SU-DHL-6 (cell line): ENCODE data around the gene NLRP6.

Source experiments
- H2AFZ ChIP-seq: fragments of 200-600 bp; sonication (generic); 2 replicates; pipeline ENCODE4 v1.6.1; 2014; ENCODE audit warnings: low read depth, mild to moderate bottlenecking, moderate library complexity, mixed read lengths, antibody characterized with exemption, low read length; ENCODE audit not compliant: severe bottlenecking
- H3F3A ChIP-seq: fragments of 200-600 bp; shearing (Covaris generic); 2 replicates; pipeline ENCODE4 v1.6.0; 2016; ENCODE audit warnings: antibody characterized with exemption, mild to moderate bottlenecking; ENCODE audit not compliant: insufficient read depth
- H3K27ac ChIP-seq: fragments of 200-600 bp; sonication (generic); 2 replicates; pipeline ENCODE4 v1.5.1; 2016; ENCODE audit warnings: low read depth, mild to moderate bottlenecking, low read length, moderate library complexity, mixed read lengths
- H3K27me3 ChIP-seq: fragments of 200-600 bp; sonication (generic), shearing (Covaris generic); 2 replicates; pipeline ENCODE4 v1.6.0; 2014; ENCODE audit warnings: mild to moderate bottlenecking, low read length
- H3K36me3 ChIP-seq: fragments of 200-600 bp; sonication (generic); 2 replicates; pipeline ENCODE4 v1.6.1; 2014; ENCODE audit warnings: mild to moderate bottlenecking, low read length, mixed read lengths
- H3K4me2 ChIP-seq: fragments of 300-600, 200-600 bp; shearing (Covaris generic), sonication (generic); 2 replicates; pipeline ENCODE4 v1.6.0; 2014; ENCODE audit warnings: low read length, low read depth, mild to moderate bottlenecking; ENCODE audit not compliant: poor library complexity, severe bottlenecking
- H3K4me3 ChIP-seq: fragments of 200-600 bp; sonication (generic); 2 replicates; pipeline ENCODE4 v1.5.1; 2014; ENCODE audit warnings: antibody characterized with exemption, low read length, mild to moderate bottlenecking, mixed read lengths; ENCODE audit not compliant: insufficient read depth, poor library complexity, severe bottlenecking
- H3K79me2 ChIP-seq: fragments of 200-600 bp; sonication (generic); 2 replicates; pipeline ENCODE4 v1.6.1; 2014; ENCODE audit warnings: mild to moderate bottlenecking, low read length, moderate library complexity; ENCODE audit not compliant: insufficient read depth
- H3K9ac ChIP-seq: fragments of 200-600 bp; sonication (generic); 2 replicates; pipeline ENCODE4 v1.7.0; 2014; ENCODE audit warnings: mild to moderate bottlenecking, low read length
- H3K9me2 ChIP-seq: fragments of 200-600 bp; sonication (generic); replicated peaks from 2 replicates; pipeline ENCODE4 v1.6.1; 2014; ENCODE audit warnings: low read length; ENCODE audit not compliant: insufficient read depth
- H3K9me3 ChIP-seq: fragments of 200-600 bp; sonication (generic); 2 replicates; pipeline ENCODE4 v1.6.1; 2014; ENCODE audit warnings: low read length, mixed read lengths; ENCODE audit not compliant: insufficient read depth
- H4K20me1 ChIP-seq: fragments of 200-600 bp; sonication (generic); 2 replicates; pipeline ENCODE4 v1.6.1; 2014; ENCODE audit warnings: low read depth, mild to moderate bottlenecking, antibody characterized with exemption, low read length, moderate library complexity, mixed read lengths
- CTCF ChIP-seq: fragments of 200-600 bp; sonication (generic); IDR thresholded peaks from one replicate; pipeline ENCODE4 v1.5.1; 2017; ENCODE audit warnings: antibody characterized with exemption, mild to moderate bottlenecking, low read length, moderate library complexity; ENCODE audit not compliant: insufficient read depth, poor library complexity, severe bottlenecking
- EZH2phosphoT487 ChIP-seq: fragments of 200-600 bp; sonication (generic), shearing (Covaris generic); conservative IDR thresholded peaks from 2 replicates; pipeline ENCODE4 v1.6.1; 2018; ENCODE audit warnings: mild to moderate bottlenecking, antibody characterized with exemption, low read length, moderate library complexity, mixed read lengths

The NLRP6 gene

GRCh38 chr11:294780-295179 is 16.6 kb downstream of the NLRP6 start:
- H3K4me3 ChIP-seq = no peak overlapping the region
- H2AFZ ChIP-seq = no peak overlapping the region
- no peaks in the 10 kb centered on the region for H3K79me2 ChIP-seq
- H3K27me3 ChIP-seq = no peaks in the 10 kb centered on the region
- no peak overlapping the region for H3K9ac ChIP-seq
- TF ChIP-seq CTCF = no peak
- no peaks in the 10 kb centered on the region for H4K20me1 ChIP-seq
- no peaks in the 10 kb centered on the region for H3K9me3 ChIP-seq
- no peaks in the 10 kb centered on the region for H3K9me2 ChIP-seq
- no peaks in the 10 kb centered on the region for H3F3A ChIP-seq
- H3K36me3 ChIP-seq = no peaks in the 10 kb centered on the region
- no peak overlapping the region for H3K4me2 ChIP-seq
- H3K27ac ChIP-seq = no peak overlapping the region

- Histone ChIP-seq H3K9me2 (no peaks in the 10 kb centered on the region), H3F3A (no peaks in the 10 kb centered on the region), H3K4me2 (no peak overlapping the region), H3K27me3 (no peaks in the 10 kb centered on the region), H3K9ac (no peak overlapping the region), H3K27ac (no peak overlapping the region), H4K20me1 (no peaks in the 10 kb centered on the region), H3K9me3 (no peaks in the 10 kb centered on the region), H3K4me3 (no peak overlapping the region), H2AFZ (no peak overlapping the region), H3K36me3 (no peaks in the 10 kb centered on the region), H3K79me2 (no peaks in the 10 kb centered on the region)
- TF ChIP-seq EZH2phosphoT487 = no peak
- no peak for TF ChIP-seq CTCF
These were observed 17.4 kb downstream of the NLRP6 start for GRCh38 chr11:295351-296170.

GRCh38 chr11:296171-297050 is 18.2 kb downstream of the NLRP6 start:
- no peaks in the 10 kb centered on the region for H3K9me3 ChIP-seq
- no peak overlapping the region for H3K4me3 ChIP-seq
- H3K27ac ChIP-seq = no peak overlapping the region
- no peaks in the 10 kb centered on the region for H3K9me2 ChIP-seq
- H3K4me2 ChIP-seq = no peak overlapping the region
- no peak for TF ChIP-seq CTCF
- no peak for TF ChIP-seq EZH2phosphoT487
- H3K36me3 ChIP-seq = no peaks in the 10 kb centered on the region
- no peaks in the 10 kb centered on the region for H3K27me3 ChIP-seq
- H2AFZ ChIP-seq = no peak overlapping the region
- no peaks in the 10 kb centered on the region for H3K79me2 ChIP-seq
- no peaks in the 10 kb centered on the region for H3F3A ChIP-seq
- no peaks in the 10 kb centered on the region for H4K20me1 ChIP-seq
- no peak overlapping the region for H3K9ac ChIP-seq
